RPMI7951 (cell line): ENCODE results near the gene CIRBP. TPM values are rescaled to one million over a fixed set of nuclear protein-coding genes. Genes with fewer than 3 reads are reported as not detected.
"Not testable (repeated sequence)": the region's sequence is repeated elsewhere in the genome, so short reads cannot be mapped to it uniquely, and the experiment has no call there.

ENCODE experiments used
- DNase-seq: peaks from one replicate; pipeline ENCODE4 v3.0.0-alpha.2; 2012; ENCODE audit warnings: low read depth
- total RNA-seq: library from RNA; depleted of rRNA; stranded (reverse); fragments of >200 nt; shearing (Covaris generic); gene quantifications from 2 replicates; pipeline ENCODE4 v1.2.3, GENCODE V29; 2014

The CIRBP gene
- total RNA-seq, 1 experiment from 2014 or later: 44.2 TPM

DNA sequence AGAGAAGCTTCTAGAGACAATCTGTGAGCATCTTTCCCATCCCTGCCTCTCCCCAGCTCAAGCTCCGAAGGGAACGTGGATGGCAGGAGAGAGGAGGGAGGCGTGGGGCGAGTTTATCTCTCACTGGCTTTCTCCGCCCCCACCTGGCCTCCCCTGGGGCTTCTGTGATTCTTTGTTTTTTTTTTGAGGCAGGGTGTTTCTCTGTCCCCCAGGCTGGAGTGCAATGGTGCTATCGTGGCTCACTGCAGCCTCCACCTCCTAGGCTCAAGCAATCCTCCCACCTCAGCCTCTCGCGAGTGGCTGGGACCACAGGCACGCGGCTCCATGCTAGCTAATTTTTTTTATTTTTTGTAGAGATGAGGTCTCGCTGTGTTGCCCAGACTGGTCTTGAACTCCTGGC is 39.6 kb downstream of the CIRBP start:
- no peak for DNase-seq

DNA sequence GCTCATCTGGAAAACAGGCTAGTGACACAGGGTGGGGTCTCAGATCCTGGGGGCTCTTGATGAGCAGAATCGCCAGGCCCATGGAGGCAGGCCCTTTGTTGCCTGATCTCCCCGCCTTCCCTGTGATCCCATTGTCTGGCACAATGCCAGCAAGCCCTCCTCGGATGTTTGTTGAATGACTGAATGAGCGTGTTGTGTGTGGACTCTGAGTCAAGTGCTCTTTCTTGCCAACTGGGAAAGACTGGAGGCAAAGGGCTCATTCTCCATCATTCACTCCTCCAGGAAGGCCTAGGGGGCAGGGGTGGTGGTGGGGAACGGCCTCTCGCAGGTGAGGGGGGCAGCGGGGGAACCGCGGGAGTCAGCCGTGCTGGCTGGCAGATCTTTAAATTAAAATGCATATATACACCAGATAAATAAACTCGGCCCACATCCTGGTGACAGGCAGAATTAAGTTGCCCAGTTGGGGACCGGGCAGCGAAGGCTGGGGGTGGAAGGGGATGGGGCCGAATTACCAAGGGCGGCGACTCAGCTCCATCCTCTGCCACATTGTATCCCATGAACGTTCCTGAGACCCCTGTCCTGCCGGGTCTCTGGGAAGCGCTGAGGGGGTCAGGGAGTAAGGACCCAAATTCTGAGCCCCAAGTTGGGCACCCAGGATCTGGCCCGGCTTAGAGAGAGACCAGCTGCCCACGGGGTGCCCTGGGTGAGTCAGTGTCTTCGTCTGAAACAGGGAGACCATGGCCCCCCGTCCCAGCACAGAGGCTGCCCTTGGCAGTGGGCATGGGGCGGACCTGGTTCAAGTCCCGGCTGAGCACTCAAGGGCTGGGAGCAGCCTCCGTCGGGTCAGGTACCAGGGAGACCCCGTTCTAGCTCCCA is 41.1 kb downstream of the CIRBP start:
- no peak for DNase-seq

DNA sequence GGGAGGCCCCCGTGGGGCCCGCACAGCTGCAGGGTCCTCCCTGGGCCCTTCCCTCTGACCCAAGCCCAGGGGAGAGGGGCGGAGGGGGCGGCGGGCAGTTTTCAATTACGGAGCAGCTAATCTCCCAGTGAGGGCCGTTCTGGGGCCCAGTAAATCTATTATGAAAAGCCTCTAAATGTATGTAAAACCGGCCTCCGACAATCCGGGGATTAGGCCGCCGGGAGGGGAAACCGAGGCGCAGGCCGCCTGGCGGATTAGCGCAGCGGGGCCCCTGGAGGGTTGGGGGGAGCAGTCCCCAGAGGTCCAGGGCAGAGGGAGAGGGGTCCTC is 41.7 kb downstream of the CIRBP start:
- DNase-seq: no peak

DNA sequence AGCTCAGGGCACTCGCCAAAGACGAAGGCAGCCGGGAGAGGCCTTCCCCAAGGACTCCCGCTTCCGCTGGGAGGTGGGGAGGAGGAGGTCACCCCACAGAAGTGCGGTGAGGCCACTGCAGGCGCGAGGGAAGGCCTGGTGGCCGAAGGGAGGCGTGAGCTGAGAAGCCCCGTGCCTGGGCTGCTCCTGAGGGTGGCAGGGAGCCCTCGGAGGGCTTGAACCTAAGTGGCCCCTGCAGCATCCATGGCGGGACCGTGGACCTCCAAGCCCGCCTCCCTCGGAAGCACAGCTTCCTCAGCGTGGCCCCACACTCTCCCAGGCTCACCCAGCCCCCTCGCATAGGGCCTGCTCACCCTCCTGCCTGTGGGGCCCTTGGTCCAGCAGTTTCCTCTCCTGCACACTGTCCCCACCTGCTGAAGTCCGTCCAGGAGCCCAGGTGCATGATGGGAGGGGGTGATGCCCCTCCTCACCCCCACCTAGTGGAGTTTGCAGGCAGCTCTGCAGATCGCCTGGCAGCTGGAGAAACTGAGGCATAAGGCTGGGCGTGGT is 42.5 kb downstream of the CIRBP start:
- peak; percentile 26 for DNase-seq

DNA sequence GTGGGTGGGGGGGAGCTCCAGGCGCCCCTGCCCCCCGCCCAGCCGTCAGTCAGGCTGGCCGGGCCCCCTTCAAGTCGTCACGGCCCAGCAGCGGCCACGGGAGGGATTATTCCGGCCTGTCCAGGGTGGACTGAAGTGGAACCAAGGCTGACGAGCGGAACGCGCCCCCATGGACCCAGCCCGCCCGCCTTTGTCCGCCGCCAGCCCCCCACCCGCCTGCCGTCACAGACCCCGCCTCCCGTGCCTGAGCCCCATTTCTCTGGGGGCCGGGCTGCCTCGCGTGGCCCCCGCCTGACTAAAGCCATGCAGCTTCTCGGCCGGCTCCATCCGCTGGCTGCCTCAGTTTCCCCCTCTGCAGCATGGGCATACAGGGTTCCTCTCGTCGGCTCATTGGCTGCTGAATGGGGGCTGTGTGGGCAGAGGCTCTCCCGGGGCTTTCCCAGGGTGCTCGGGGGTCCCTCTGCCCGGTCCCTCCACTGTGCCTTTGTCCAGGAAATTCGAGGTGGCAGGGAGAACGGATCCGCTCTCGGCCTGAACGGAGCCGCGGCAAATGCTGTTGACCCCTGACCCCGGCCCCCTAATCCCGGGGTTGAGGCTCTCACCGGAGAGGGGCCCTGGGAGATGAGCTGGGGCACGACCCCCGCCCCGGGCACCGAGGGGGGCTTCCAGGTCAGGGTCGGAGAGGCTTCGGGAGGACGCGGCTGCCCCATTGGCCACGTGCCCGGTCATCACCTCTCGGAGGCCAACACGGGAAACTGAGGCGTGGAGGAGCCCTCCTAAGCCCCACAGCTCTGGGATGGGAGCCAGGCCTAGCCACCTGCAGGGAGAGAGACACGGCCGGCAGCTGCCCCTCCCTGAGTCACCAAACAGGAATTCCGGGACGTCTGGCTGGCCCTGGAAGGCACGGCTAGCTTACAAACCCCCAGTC is 43.9 kb downstream of the CIRBP start:
- peak; percentile 72 for DNase-seq

DNA sequence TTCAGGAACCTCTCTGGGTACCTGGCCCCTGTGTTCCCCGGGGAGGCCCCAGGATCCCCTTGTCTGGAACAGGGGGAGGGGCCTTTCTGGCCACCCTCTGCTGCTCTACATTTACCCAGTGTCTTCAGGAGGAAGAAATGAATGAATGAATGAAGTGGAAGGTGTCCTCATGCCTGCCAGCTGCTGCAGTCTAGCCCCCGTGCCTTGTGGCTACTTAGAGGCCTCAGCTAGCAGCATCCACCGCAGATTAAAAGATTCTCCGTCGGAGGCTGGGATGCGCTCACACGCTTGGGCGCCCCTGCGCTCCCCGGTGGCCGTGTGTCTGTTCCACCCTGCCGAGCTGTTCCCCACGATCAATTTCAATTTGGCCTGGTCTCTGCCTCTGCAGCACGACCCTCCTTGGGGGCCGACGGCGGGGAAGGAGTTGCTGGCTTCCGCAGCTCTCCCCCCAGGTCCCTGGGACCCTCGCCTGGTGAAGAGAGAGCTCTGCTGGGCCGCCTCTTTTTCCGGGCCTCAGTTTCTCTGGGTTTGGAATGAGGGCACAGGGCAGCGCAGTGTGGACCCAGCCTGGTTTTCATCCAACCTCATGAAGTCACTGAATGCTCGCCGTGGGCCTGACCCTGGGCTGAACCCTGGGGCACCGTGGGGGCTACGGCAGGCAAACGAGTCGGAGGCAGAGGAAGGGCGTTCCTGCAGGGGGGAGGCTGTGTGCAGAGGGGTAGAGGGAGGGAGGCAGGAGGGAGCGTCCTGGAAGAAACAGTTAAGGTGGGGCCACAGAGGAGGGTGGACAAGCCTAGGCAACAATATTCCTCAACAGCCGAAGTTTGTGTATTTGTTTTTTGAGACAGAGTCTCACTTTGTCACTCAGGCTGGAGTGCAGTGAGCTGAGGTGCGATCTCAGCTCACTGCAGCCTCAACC is 44.8 kb downstream of the CIRBP start:
- no peak for DNase-seq

DNA sequence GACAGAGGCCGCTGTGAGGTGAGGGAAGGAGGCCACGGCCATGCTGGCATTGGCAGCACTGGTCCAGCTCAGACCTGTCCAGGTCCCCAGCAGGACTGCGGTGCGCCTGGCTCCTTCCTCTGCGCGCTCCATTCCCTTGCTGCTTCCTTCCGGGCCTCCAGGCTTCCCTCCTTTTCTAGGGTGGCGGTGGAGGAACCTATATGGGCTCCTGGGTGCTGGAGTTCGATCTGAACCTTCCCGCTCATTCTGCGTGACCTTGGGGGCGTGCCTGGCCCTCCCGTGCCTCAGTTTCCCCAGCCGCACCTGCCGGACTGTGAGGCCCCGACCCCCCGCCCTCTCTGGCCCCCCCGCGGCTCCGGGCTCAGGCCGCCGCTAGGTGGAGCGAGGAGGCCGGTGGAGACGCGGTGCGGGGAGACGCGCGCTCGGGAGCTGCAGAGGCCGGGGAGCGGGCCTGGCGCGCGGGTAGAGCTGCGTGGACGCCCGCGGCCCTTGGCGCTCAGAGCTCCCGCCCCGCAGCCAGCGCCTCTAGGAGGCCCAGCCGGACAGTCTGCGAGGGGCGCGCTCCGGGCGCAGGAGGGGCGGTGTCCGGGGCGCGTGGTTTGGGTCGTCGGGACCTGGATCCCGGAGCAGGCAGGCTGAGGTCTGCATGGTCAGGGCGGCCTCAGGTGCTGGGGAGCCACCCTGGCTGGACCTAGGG is 46.5 kb downstream of the CIRBP start:
- peak; percentile 50 for DNase-seq

DNA sequence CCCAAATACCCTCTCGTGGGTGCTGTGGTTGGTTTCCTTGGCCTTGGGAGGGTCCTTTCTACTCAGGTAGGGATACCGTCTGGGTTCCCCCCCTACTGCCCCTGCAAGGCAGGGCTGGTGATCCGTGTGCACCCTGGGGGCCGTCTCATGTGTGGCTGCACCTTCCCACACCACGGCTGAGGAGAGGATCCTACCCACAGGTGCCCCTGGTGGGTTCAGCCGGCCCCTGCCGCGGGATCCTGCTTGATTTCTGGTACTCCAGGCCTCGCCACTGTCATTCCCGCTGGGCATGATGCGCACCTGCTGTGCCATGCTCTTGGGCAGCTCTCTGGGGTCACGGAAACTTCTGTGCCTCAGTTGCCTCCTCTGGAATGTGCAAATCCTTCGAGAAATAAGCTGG is 47.3 kb downstream of the CIRBP start:
- no peak for DNase-seq

DNA sequence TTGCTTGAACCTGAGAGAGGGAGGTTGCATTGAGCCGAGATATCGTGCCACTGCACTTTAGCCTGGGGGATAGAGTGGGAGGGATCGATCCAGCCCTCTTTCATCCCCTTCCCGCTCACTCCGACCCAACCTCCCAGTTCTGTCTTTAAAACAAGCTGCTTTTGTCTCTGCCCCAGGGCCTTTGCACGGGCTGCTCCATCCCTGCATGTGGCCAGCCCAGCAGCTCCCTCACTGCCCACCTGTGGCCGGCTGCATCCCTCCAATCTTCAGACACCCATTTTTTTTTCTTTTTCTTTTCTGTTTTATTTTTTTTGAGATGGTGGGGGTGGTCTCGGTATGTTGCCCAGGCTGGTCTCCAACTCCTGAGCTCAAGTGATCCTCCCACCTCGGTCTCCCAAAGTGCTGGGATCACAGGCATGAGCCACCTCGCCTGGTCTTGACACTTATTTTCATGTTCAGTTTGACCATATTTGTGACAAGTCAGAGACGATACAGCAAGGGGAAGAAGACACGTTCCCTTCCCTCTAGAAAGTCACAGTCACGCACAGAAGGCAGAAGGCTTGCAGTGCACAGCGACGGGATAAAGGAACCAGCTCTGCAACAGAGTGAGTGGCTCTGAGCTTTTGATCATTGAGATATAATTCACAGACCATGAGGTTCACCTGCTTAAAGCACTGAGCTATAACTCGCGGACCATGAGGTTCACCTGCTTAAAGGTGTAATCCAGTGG is 48.3 kb downstream of the CIRBP start:
- no peak for DNase-seq

DNA sequence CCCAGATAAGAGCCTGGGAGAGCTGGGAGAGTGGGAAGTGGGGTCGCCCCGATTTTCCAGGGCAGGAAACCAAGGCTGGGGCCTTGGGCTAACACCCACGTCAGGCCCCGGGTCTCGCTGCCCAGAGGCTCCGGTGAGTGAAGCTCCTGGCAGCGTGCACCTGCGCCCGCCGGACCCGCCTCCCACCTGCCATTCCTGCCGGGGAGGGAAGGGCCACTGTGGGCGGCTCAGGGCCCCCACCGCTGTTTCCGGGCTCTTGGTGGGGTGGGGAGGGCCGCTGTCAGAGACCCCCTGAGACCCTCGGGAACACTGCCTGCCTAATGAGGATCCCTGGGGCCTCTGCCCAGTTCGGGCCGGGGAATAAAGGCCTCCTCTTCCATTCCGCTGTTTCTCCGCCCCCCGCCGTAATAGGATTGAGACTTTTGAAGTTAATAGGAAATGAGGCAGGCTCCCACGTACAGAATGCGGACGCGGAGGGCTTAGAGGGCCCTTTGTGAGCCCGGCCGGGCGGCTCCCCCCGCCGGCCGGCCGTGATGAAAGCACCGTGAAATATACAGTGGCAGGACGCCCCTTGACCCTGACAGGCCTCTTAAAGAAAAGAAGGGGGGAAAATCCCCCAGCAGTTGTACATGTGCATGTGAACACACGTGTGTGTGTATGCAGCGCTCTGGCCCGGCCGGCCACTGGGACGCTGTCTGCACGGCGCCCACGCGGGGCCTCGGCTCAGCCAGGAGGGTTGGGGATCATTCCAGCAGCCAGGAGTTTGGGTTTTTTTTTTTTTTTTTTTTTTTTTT is 49.7 kb downstream of the CIRBP start:
- no peak for DNase-seq

DNA sequence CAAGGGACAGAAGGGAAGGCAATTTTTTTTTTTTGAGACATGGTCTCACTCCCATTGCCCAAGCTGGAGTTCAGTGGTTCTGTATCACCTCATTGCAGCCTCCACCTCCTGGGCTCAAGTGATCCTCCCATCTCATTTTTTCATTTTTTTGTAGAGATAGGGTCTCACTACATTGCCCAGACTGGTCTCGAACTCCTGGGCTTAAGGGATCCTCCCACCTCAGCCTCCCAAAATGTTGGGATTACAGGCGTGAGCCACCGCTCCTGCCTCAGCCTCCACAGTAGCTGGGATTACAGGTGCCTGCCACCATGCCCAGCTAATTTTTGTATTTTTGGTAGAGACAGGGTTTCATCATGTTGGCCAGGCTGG is 51.1 kb downstream of the CIRBP start:
- DNase-seq: not testable (repeated sequence)

DNA sequence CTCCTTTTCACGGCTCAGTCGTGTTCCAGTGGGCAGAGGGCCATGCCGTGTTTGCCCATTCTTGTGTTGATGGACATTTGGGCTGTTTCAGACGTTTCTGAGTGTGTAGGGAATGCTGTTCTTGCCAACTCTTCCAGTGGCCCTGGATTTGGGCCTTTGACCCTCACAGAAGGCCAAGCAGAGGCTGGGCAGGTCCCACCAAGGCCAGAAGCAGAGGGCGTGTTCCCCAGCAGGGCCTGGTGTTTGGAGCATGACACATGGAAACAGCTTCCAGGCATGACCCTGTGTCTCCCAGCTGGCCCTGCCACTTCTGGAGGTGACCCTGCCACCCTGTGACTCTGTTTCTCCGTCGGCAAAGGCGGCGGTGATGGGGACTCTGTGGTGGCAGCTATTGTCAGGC is 52.4 kb downstream of the CIRBP start:
- no peak for DNase-seq

DNA sequence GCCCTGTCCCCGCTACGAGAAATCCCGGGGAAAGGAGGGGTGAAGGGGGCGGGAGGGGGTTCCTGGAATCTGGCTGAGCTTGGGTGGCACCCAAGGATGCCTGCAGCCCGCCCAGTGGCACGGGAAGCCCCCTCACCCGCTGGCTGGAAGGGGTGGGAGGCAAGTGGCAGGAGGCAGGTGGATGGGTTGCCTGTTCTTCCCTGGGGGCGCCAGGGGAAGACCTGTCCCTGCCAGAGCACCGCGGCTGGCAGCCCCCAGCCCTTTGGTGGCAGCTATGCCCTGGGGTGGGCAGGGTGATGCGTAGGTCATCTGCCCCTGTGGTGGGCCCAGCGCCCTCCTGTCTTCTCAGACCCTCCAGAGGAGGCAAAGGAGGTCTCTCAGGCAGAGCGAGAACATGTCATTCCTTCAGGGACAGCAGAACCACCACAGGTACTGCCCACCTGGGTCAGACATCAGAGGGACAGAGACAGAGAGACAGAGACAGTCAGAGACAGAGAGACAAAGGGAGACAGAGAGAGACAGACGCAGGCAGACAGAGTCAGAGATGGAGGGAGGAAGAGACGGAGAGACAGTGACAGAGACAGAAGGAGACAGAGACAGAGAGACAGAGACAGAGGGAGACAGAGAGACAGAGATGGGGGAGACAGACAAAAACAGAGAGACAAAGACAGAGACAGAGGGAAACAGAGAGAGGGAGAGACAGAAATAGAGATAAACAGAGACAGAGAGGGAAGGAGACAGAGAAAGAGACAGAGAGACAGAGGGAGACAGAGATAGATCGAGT is 53.3 kb downstream of the CIRBP start:
- DNase-seq: no peak

DNA sequence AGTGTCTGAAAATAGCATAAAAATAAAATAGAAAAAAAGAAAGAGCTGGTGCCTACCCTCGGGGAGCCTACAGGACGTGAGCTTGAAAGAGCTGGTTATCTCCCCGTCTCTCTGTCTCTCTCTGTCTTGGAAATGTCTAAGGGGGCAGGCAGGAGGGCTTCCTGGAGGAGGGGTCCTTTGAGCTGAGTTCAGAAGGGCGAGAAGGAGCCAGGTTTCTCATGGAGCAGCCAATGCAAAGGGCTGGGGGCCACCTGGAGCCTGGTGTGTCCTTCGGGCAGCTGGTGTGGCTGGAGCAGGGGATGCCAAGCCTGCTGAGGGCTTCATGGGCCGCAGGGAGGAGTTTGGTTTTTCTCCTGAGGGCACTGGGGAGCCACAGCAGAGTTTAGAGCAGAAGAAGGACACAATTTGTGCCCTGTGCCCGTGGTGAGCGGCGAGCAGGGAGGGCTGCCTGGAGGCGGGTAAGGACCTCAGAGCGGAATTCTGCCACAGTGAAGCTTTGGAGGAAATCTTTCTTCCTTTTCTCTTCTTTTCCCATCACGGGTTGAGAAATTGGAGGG is 55.2 kb downstream of the CIRBP start:
- no peak for DNase-seq
